Pericardium fibroblast (primary cell): ENCODE measurements around the gene HAPLN3. TPM values are rescaled to one million over a fixed set of nuclear protein-coding genes. Genes with fewer than 3 reads are reported as not detected.

Source experiments
- total RNA-seq: library from RNA; depleted of rRNA; stranded (reverse); fragments of >200 nt; gene quantifications from 2 replicates; pipeline ENCODE4 v1.2.3, GENCODE V29; 2015

HAPLN3 gene
- total RNA-seq, result 3.7 and 13.7 TPM in 2 replicates

GRCh38 chr15:88894819-88895767 is at the start of gene HAPLN3:
Gene HAPLN3, minus strand, starts transcription at chr15:88895544. Its CDS starts 8,246 bp downstream, at chr15:88887298.

GRCh38 chr15:88913017-88913849 is 17.9 kb upstream of the HAPLN3 start, which contains the start of gene MFGE8:
Gene MFGE8, minus strand, starts transcription at chr15:88913379. Its CDS starts 60 bp downstream, at chr15:88913319.

Other genes starting within 250 kb of the HAPLN3 start
- 0.17 TPM in 1 of 2 replicates, not detected in the other for gene ACAN, start 92.1 kb downstream of the HAPLN3 start, total RNA-seq
- gene MFGE8, start 17.8 kb upstream of the HAPLN3 start, total RNA-seq, result 484 and 626 TPM in 2 replicates
- 19.1 and 19.3 TPM in 2 replicates for gene ABHD2, start 192.9 kb upstream of the HAPLN3 start, total RNA-seq